Measurements from ENCODE around the gene CELF5.
"Not testable (repeated sequence)": the region's sequence is repeated elsewhere in the genome, so short reads cannot be mapped to it uniquely, and the experiment has no call there.

The CELF5 gene

DNA sequence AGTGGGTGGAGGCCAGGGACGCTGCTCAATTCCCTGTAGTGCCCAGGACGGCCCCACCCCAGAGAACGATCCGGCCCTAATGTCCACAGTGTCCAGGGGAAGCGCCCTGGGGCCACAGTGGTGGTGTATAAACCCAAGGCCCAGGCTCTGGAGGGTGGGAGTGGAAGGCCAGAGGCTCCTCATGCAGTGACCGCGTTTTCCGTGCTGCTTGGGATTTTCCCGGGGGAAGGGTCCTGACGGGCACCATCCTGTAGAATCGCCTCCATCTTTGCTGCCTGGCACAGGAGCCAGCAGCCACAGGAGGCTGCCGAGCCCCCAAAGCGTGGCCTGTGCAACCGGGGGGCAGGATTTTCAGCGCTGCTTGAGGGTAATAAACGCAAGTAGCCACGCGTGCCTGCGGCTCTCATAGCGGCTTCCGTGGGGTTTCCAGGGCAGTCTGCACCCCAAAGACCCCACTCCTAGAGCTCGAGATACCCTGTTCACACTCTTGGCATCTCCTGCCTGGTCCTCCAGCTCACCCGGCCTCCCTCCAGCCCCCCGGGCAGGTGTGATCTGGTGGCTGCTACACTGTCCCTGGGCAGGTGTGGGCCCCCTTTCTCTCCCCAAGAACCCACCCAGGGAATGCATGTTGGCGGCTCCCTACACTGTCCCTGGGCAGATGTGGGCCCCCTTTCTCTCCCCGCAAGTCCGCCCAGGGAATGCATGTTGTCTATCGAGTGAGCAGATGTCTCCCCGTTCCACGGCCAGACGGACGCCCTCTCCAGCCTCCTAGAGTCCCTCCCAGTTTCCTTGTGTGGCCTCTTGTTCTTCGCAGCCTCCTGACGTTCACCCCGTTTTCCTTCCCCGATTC lies 36.6 kb upstream of the CELF5 start:
- TF ChIP-seq, protein P1, sequence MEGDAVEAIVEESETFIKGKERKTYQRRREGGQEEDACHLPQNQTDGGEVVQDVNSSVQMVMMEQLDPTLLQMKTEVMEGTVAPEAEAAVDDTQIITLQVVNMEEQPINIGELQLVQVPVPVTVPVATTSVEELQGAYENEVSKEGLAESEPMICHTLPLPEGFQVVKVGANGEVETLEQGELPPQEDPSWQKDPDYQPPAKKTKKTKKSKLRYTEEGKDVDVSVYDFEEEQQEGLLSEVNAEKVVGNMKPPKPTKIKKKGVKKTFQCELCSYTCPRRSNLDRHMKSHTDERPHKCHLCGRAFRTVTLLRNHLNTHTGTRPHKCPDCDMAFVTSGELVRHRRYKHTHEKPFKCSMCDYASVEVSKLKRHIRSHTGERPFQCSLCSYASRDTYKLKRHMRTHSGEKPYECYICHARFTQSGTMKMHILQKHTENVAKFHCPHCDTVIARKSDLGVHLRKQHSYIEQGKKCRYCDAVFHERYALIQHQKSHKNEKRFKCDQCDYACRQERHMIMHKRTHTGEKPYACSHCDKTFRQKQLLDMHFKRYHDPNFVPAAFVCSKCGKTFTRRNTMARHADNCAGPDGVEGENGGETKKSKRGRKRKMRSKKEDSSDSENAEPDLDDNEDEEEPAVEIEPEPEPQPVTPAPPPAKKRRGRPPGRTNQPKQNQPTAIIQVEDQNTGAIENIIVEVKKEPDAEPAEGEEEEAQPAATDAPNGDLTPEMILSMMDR (conservative IDR thresholded peaks at IDR 0.05; ENCODE audit: low read depth, low read length) = no peak
- DNase-seq (ENCODE audit: low read depth) = no peak
- H3K4me3 ChIP-seq (ENCODE audit: low read length) = no peak overlapping the region

DNA sequence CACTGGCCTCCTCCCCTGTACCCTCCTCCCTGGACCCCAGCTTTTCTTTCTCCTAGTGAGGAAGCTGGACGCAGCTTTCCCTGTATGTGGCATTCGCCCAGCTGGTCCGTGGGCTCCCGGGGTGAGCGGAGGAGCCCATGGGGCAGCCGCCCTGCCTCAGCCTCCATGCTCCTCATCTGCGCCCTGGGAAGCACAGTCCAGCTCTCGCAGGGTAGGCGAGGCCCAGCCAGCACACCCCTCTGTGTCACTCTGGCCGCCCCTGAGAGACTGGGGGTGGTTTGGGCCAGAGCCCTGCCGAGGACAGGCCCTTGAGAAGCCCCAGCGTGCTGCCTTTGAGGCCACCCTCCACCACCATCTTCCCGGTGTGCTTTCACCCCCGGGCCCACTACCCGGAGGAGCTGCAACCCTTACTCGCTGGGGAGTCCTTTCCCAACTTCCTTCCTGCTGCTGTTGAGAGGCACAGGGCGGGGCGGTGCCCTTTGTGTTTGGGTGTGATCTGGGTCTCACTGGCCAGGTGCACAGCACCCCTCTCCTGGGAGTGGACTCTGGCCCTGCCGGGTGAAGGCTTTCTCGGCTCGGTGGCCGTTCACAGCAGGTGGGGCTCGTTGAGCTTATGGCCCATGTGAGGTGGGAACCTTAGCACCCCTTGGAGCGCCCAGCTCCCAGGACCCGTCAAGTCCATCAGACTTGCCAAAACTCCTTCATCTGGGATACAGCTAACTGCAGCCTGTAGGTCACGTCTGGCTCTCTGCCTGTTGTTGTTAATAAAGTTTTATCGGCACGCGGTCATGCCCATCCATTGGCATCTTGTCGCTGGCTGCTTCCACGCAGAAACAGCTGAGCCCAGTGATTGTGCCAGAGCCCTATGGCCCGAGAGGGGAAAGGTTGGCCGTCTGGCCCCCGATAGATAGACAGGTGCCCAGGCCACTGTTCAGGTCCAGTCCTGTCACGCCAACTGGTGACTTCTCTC lies 35.5 kb upstream of the CELF5 start:
- DNase-seq (ENCODE audit: low read depth) = no peak
- TF ChIP-seq, protein P1 (conservative IDR thresholded peaks at IDR 0.05; ENCODE audit: low read depth, low read length) = no peak
- H3K4me3 ChIP-seq (ENCODE audit: low read length) = no peak overlapping the region

DNA sequence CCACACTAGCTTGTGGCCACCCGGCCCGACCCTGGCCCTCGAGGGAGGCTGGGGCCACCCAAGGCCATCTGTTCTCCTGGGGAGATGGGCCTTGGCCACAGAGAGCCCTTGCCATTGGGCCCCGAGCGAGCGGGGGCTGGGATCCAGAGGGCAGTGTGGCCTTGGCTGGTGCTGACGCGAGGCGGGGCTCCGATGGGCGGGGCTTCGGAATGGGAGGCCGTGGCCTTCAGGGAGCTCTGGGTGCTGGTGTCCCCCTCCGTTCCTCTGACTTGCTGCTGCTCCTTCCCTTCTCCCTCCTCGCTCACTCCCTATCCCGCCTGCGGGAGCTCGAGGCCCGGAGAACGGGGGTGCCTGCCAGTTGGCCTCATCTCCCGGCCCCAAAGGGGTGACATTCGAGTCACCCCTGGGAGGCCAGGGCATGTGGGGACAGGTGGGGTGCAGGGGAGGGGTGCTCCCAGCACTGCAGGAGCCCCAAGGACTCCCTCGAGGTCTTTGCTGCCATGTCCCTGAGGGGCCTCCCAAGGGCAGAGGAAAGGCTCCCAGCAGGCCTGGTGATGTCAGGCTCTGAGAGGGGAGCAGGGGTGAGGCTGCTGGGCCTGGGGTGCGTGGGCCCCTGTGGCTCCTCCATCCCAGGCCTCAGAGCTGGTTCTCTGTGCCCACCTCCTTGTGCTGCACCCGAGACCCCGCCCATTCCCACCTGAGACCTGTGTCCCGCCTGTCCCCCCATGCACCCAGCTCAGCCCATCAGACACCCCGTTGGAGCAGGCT lies 34.6 kb upstream of the CELF5 start:
- TF ChIP-seq, protein P1 (conservative IDR thresholded peaks at IDR 0.05; ENCODE audit: low read depth, low read length) = no peak
- H3K4me3 ChIP-seq (ENCODE audit: low read length) = no peak overlapping the region

DNA sequence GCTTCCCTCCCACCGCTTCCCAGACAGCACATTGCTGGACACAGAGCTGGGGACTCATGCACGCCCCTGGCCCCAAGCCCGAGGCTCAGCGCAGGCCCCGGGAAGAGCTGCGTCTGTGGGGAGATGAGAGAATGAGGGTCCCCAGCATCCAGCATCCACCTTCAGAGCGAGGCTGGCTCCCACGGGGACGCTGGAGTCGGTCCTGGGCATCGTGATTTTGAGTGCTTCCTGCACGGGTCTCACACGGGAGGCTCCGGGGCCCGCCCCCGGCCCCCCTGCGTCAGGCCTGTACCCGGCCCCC lies 34.0 kb upstream of the CELF5 start:
- TF ChIP-seq, protein P1 (conservative IDR thresholded peaks at IDR 0.05; ENCODE audit: low read depth, low read length) = no peak
- H3K4me3 ChIP-seq (ENCODE audit: low read length) = no peak overlapping the region
- DNase-seq (ENCODE audit: low read depth) = no peak

More for the DNA sequence above, 34.6 kb upstream of the CELF5 start:
- no peak for DNase-seq (ENCODE audit: low read depth)

DNA sequence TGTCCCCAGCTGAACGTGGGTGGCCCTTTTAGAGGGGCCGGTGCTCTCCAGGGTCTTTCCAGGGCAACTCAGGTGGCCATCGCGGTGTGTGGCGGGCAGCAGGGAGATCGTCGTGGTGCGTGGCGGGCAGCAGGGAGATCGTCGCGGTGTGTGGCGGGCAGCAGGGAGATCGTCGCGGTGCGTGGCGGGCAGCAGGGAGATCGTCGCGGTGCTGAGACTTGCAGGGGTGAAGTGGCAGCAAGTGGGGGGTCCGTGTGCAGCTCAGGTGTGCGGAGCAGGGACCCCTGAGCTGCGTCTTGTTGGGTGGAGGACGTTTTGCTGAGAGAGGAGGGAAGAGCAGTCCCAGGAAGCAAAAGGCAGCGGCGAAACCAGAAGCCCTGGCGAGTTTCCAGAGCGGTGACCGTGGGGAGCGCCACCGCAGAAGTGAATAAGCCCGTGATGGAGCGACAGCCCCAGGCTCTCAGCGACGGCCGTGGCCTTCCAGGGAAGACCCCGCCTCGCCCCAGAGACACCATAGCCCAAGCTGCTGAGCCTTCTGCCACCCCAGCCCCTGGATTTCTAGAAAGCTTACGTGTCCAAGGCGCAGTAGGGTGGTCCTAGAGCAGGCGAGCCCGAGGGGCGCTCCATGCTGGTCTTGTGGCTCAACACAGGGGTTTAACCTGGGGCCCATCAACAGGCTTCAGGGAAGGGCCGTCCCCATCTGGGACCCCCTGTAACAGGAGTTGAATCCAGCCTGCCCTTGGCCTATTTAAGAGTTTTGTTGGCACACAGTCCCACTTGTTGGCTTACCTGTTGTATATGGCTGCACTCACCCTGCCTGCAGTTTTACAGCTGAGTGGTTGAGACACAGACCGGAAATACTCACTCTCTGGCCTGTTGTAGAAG lies 33.3 kb upstream of the CELF5 start:
- no peak overlapping the region for H3K4me3 ChIP-seq (ENCODE audit: low read length)
- TF ChIP-seq, protein P1 (conservative IDR thresholded peaks at IDR 0.05; ENCODE audit: low read depth, low read length) = no peak
- no peak for DNase-seq (ENCODE audit: low read depth)

DNA sequence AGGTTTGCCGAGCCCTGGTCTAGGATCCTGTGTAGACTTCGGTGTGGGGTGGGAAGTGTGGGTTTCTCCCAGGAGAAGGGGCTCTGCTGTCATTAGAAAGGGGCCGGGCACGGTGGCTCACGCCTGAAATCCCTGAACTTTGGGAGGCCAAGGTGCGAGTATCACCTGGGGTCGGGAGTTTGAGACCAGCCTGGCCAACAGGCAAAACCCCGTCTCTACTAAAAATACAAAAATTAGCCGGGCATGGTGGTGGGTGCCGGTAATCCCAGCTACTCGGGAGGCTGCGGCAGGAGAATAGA lies 32.7 kb upstream of the CELF5 start:
- H3K4me3 ChIP-seq (ENCODE audit: low read length); DNase-seq (ENCODE audit: low read depth): not testable (repeated sequence)

Measured in retinal pigment epithelial cell (primary cell).